Gastrocnemius medialis (tissue), 4 donors: Measurements from ENCODE around the gene AMH.

Experiments
- CTCF ChIP-seq, 5 experiments: fragments of 450-650 bp in 3 of 5; fragments of 200-600 bp in 2 of 5; sonication (generic) in 2 of 5; IDR thresholded peaks in 4 of 5; conservative IDR thresholded peaks in 1 of 5; 1 replicate in 4 of 5; 2 replicates in 1 of 5; pipeline ENCODE4 v1.5.1; 2016 to 2019; ENCODE audit warnings: antibody characterized with exemption in 5 of 5, mild to moderate bottlenecking in 3 of 5, moderate library complexity in 3 of 5
- POLR2A ChIP-seq, 2 donors: fragments of 450-650 bp; IDR thresholded peaks; one replicate each; pipeline ENCODE4 v1.6.1; 2017; ENCODE audit warnings: antibody characterized with exemption in 2 of 2, mild to moderate bottlenecking in 2 of 2, moderate library complexity in 2 of 2

- TF ChIP-seq CTCF (IDR thresholded peaks at IDR 0.05 in 4 of 5, conservative IDR thresholded peaks at IDR 0.05 in 1 of 5) (no peak), POLR2A (IDR thresholded peaks at IDR 0.05) (no peak)
These were observed 5.1 kb upstream of the AMH start for GRCh38 chr19:2244125-2244411.
